GM21423 (cell line): ENCODE results near the gene CHCHD3.

Experiments used
- ATAC-seq: cut with Tn5 transposase; IDR thresholded peaks from one replicate; pipeline ENCODE4 v1.9.1; 2021; ENCODE audit warnings: mild to moderate bottlenecking, moderate library complexity; ENCODE audit not compliant: unreplicated experiment

The CHCHD3 gene

GRCh38 chr7:132755538-132756483 lies 326.1 kb downstream of the CHCHD3 start:
- no peak for ATAC-seq

- no peak for ATAC-seq
Measured at GRCh38 chr7:132752431-132752830, 329.5 kb downstream of the CHCHD3 start.

GRCh38 chr7:132751244-132751647 lies 330.6 kb downstream of the CHCHD3 start:
- no peak for ATAC-seq

GRCh38 chr7:132750530-132751217 lies 331.2 kb downstream of the CHCHD3 start:
- ATAC-seq: no peak

- ATAC-seq: no peak
Measured at GRCh38 chr7:132750096-132750495, 331.8 kb downstream of the CHCHD3 start.

GRCh38 chr7:132745510-132745909 lies 336.4 kb downstream of the CHCHD3 start:
- ATAC-seq: no peak

GRCh38 chr7:132743974-132744373 lies 337.9 kb downstream of the CHCHD3 start:
- ATAC-seq: no peak

GRCh38 chr7:132742189-132742612 lies 339.7 kb downstream of the CHCHD3 start:
- no peak for ATAC-seq

- no peak for ATAC-seq
Measured at GRCh38 chr7:132740176-132740575, 341.7 kb downstream of the CHCHD3 start.

GRCh38 chr7:132739271-132739955 lies 342.5 kb downstream of the CHCHD3 start:
- ATAC-seq: no peak

- ATAC-seq: no peak
Measured at GRCh38 chr7:132738254-132738653, 343.6 kb downstream of the CHCHD3 start.

GRCh38 chr7:132735476-132735875 lies 346.4 kb downstream of the CHCHD3 start:
- no peak for ATAC-seq
